ENCODE measurements around the gene NPPB. TPM values are rescaled to one million over a fixed set of nuclear protein-coding genes. Genes with fewer than 3 reads are reported as not detected.

The NPPB gene
- total RNA-seq, 1 experiment from 2014 or later: 43.4 TPM

GRCh38 chr1:11839727-11840705 is 18.7 kb downstream of the NPPB start:
- POLR2A ChIA-PET: no interaction called here
- intact Hi-C loops (cut with micrococcal nuclease; ENCODE audit: unreplicated experiment): loop anchor here (5.0 kb wide), 1 partner anchor 67 kb away; no protein-coding TSS in a partner anchor
- no TSS peak for BruUV-seq (replicated peaks)
- Histone ChIP-seq H3K4me3 (ENCODE audit: low read depth, low read length) (no peak overlapping the region), H3K36me3 (ENCODE audit: control insufficient read depth, insufficient read depth, low read length) (peaks cover 15% of the 10 kb centered on the region), H3K27me3 (replicated peaks; ENCODE audit: control insufficient read depth, insufficient read depth, low read length) (no peaks in the 10 kb centered on the region), H3K9me3 (no peaks in the 10 kb centered on the region), H3K4me1 (no peaks in the 10 kb centered on the region)
- no peaks in the 10 kb centered on the region for H3K27me3 Mint-ChIP-seq (ENCODE audit: insufficient read depth, unreplicated experiment)
- no peak overlapping the region for H3K4me3 Mint-ChIP-seq (ENCODE audit: unreplicated experiment)
- CTCF ChIA-PET: no interaction called here
- H3K4me1 Mint-ChIP-seq (ENCODE audit: low read depth, unreplicated experiment): no peaks in the 10 kb centered on the region
- peaks cover 58% of the 10 kb centered on the region for H3K36me3 Mint-ChIP-seq (ENCODE audit: insufficient read depth, unreplicated experiment)
- no peaks in the 10 kb centered on the region for H3K9me3 Mint-ChIP-seq (ENCODE audit: unreplicated experiment)
- TF ChIP-seq CTCF (IDR thresholded peaks at IDR 0.05; ENCODE audit: insufficient read depth in 1 of 2, low read depth in 1 of 2, low read length in 1 of 2, severe bottlenecking in 1 of 2, unreplicated experiment in 1 of 2): no peak
- no peak for DNase-seq
- H3K27ac Mint-ChIP-seq (ENCODE audit: unreplicated experiment): no peak overlapping the region

GRCh38 chr1:11838349-11839272 is 20.1 kb downstream of the NPPB start:
- peak; percentile 92 to 98 for TF ChIP-seq CTCF (IDR thresholded peaks at IDR 0.05; ENCODE audit: insufficient read depth in 1 of 2, low read depth in 1 of 2, low read length in 1 of 2, severe bottlenecking in 1 of 2, unreplicated experiment in 1 of 2)
- intact Hi-C loops (cut with micrococcal nuclease; ENCODE audit: unreplicated experiment): loop anchor here (1.0 to 5.0 kb wide), 2 partner anchors 56 to 69 kb away; no protein-coding TSS in a partner anchor

More at GRCh38 chr1:11838349-11839272, 20.1 kb downstream of the NPPB start:
- Histone ChIP-seq H3K27me3 (replicated peaks; ENCODE audit: control insufficient read depth, insufficient read depth, low read length) (no peaks in the 10 kb centered on the region), H3K4me3 (ENCODE audit: low read depth, low read length) (no peak overlapping the region), H3K36me3 (ENCODE audit: control insufficient read depth, insufficient read depth, low read length) (peaks cover 16% of the 10 kb centered on the region), H3K9me3 (no peaks in the 10 kb centered on the region), H3K4me1 (no peaks in the 10 kb centered on the region)
- CTCF ChIA-PET: interaction anchor here (0.5 to 1.6 kb wide), 9 partner anchors 13 to 175 kb away, joined by 3 to 11 read pairs (median 4); partner anchors contain the start of genes CLCN6, FBXO6 and MTHFR
- no peaks in the 10 kb centered on the region for H3K27me3 Mint-ChIP-seq (ENCODE audit: insufficient read depth, unreplicated experiment)
- H3K4me1 Mint-ChIP-seq (ENCODE audit: low read depth, unreplicated experiment): no peaks in the 10 kb centered on the region
- H3K9me3 Mint-ChIP-seq (ENCODE audit: unreplicated experiment): no peaks in the 10 kb centered on the region
- H3K36me3 Mint-ChIP-seq (ENCODE audit: insufficient read depth, unreplicated experiment): peaks cover 64% of the 10 kb centered on the region
- POLR2A ChIA-PET: interaction anchor here (1.0 kb wide), 1 partner anchor 69 kb away, joined by 4 read pairs; no protein-coding TSS in a partner anchor
- no peak overlapping the region for H3K4me3 Mint-ChIP-seq (ENCODE audit: unreplicated experiment)
- DNase-seq: peak; percentile 68 to 81
- BruUV-seq (replicated peaks): no TSS peak
- no peak overlapping the region for H3K27ac Mint-ChIP-seq (ENCODE audit: unreplicated experiment)

All from Caco-2 (cell line).